Stimulated activated CD8-positive, alpha-beta memory T cell treated with anti-CD3 and anti-CD28 coated beads, Interleukin-7, amount 100 ng/mL, for 48 hours (primary cell): ENCODE results near the gene EEF1E1.
A peak's percentile ranks its signal among the peaks of the same experiment; 100 is the strongest.

Source experiments
- DNase-seq, 2 donors: peaks; one replicate each; pipeline ENCODE4 v3.0.0-alpha.2; 2020; ENCODE audit warnings: low read depth in 1 of 2; ENCODE audit errors: extremely low read depth in 1 of 2

Gene EEF1E1

GRCh38 chr6:8102122-8102958, at the start of gene EEF1E1:
TSS of gene EEF1E1 (minus strand) at chr6:8102548. CDS start at chr6:8102521, 27 bp downstream.
- DNase-seq, result peak; percentile 94 to 95

GRCh38 chr6:8149350-8149749, 47.0 kb upstream of the EEF1E1 start:
- DNase-seq, result no peak

- no peak for DNase-seq
These were observed 41.6 kb upstream of the EEF1E1 start for GRCh38 chr6:8143945-8144344.

- no peak for DNase-seq
These were observed 37.1 kb upstream of the EEF1E1 start for GRCh38 chr6:8139451-8139850.

GRCh38 chr6:8137529-8137939, 35.2 kb upstream of the EEF1E1 start:
- DNase-seq, result no peak

GRCh38 chr6:8135276-8135675, 32.9 kb upstream of the EEF1E1 start:
- no peak for DNase-seq

- DNase-seq, result no peak
These were observed 29.8 kb upstream of the EEF1E1 start for GRCh38 chr6:8132130-8132529.

- peak in 1 of 2 donors; percentile 7 for DNase-seq
These were observed 29.0 kb upstream of the EEF1E1 start for GRCh38 chr6:8131265-8131897.

GRCh38 chr6:8130399-8130798, 28.1 kb upstream of the EEF1E1 start:
- no peak for DNase-seq

- no peak for DNase-seq
These were observed 20.9 kb upstream of the EEF1E1 start for GRCh38 chr6:8123236-8123635.

- DNase-seq, result no peak
These were observed 12.6 kb upstream of the EEF1E1 start for GRCh38 chr6:8114956-8115355.

GRCh38 chr6:8113131-8113654, 10.8 kb upstream of the EEF1E1 start:
- no peak for DNase-seq

GRCh38 chr6:8110725-8111124, 8.4 kb upstream of the EEF1E1 start:
- DNase-seq, result no peak

GRCh38 chr6:8110117-8110721, 7.9 kb upstream of the EEF1E1 start:
- no peak for DNase-seq

- DNase-seq, result no peak
These were observed 6.6 kb upstream of the EEF1E1 start for GRCh38 chr6:8108759-8109539.

GRCh38 chr6:8108031-8108660, 5.8 kb upstream of the EEF1E1 start:
- no peak for DNase-seq

GRCh38 chr6:8105791-8106190, 3.4 kb upstream of the EEF1E1 start:
- no peak for DNase-seq

GRCh38 chr6:8103726-8104125, 1.4 kb upstream of the EEF1E1 start:
- DNase-seq, result no peak

GRCh38 chr6:8100159-8100854, 2.0 kb downstream of the EEF1E1 start:
- DNase-seq, result no peak

GRCh38 chr6:8090650-8091049, 11.7 kb downstream of the EEF1E1 start:
- DNase-seq, result no peak
